Keratinocyte (primary cell): ENCODE results near the gene TRDN. TPM values are rescaled to one million over a fixed set of nuclear protein-coding genes. Genes with fewer than 3 reads are reported as not detected.

Source experiments
- DNase-seq: peaks from one replicate; pipeline ENCODE4 v3.0.0-alpha.2; 2011; ENCODE audit warnings: low read depth, missing footprints, low spot score
- FAIRE-seq: peaks from 2 replicates; lab custom pipeline; 2011; peaks lifted over from hg19 to GRCh38; lab: Jason Lieb, UNC
- H2AFZ ChIP-seq: 2 replicates; pipeline ENCODE4 v1.6.0; 2012; ENCODE audit warnings: low read length, control low read depth, inconsistent platforms; ENCODE audit not compliant: control insufficient read depth
- H3K27ac ChIP-seq: 2 replicates; pipeline ENCODE4 v1.5.1; 2011; ENCODE audit warnings: low read length; ENCODE audit not compliant: control insufficient read depth, insufficient read depth
- H3K27me3 ChIP-seq: 3 replicates; pipeline ENCODE4 v1.6.0; 2011; ENCODE audit warnings: low read length; ENCODE audit not compliant: control insufficient read depth, insufficient read depth; ENCODE audit errors: extremely low read depth
- H3K36me3 ChIP-seq, 2 experiments: 2 replicates in 1 of 2; 3 replicates in 1 of 2; pipeline ENCODE4 v1.5.1; 2011; ENCODE audit warnings: low read length in 2 of 2, mild to moderate bottlenecking in 1 of 2; ENCODE audit not compliant: control insufficient read depth in 2 of 2, insufficient read depth in 2 of 2; ENCODE audit errors: extremely low read depth in 1 of 2
- H3K4me1 ChIP-seq: 3 replicates; pipeline ENCODE4 v1.5.1; 2011; ENCODE audit warnings: low read length; ENCODE audit not compliant: control insufficient read depth, insufficient read depth; ENCODE audit errors: extremely low read depth
- H3K4me2 ChIP-seq: 3 replicates; pipeline ENCODE4 v1.6.0; 2011; ENCODE audit warnings: low read depth, low read length; ENCODE audit not compliant: control insufficient read depth, insufficient read depth; ENCODE audit errors: extremely low read depth
- H3K4me3 ChIP-seq, 3 experiments: fragments of 200-600 bp in 1 of 3; sonication (generic) in 1 of 3; 2 replicates in 2 of 3; 3 replicates in 1 of 3; pipeline ENCODE4 v1.5.1; 2011 to 2016; ENCODE audit warnings: low read length in 3 of 3, mild to moderate bottlenecking in 3 of 3, control low read depth in 2 of 3, inconsistent platforms in 1 of 3, low read depth in 1 of 3, mixed read lengths in 1 of 3, mixed run types in 1 of 3, moderate library complexity in 1 of 3; ENCODE audit not compliant: control insufficient read depth in 2 of 3, insufficient read depth in 2 of 3; ENCODE audit errors: extremely low read depth in 1 of 3
- H3K79me2 ChIP-seq: 2 replicates; pipeline ENCODE4 v1.6.0; 2012; ENCODE audit warnings: low read length; ENCODE audit not compliant: control insufficient read depth, insufficient read depth
- H3K9ac ChIP-seq: 3 replicates; pipeline ENCODE4 v1.6.0; 2011; ENCODE audit warnings: low read length; ENCODE audit not compliant: control insufficient read depth, insufficient read depth; ENCODE audit errors: extremely low read depth
- H3K9me1 ChIP-seq: 3 replicates; pipeline ENCODE4 v1.6.0; 2011; ENCODE audit warnings: low read length; ENCODE audit not compliant: control insufficient read depth, insufficient read depth; ENCODE audit errors: extremely low read depth
- H3K9me3 ChIP-seq: 2 replicates; pipeline ENCODE4 v1.5.1; 2012; ENCODE audit warnings: low read depth, low read length; ENCODE audit not compliant: control insufficient read depth
- H4K20me1 ChIP-seq: 3 replicates; pipeline ENCODE4 v1.6.0; 2011; ENCODE audit warnings: low read length; ENCODE audit not compliant: control insufficient read depth, insufficient read depth; ENCODE audit errors: extremely low read depth
- CTCF ChIP-seq, 3 experiments: IDR thresholded peaks in 1 of 3; conservative IDR thresholded peaks in 1 of 3; optimal IDR thresholded peaks in 1 of 3; 2 replicates in 2 of 3; 3 replicates in 1 of 3; pipeline versions ENCODE3 to v1.5.1; 2011; ENCODE audit warnings: low read length in 3 of 3, mild to moderate bottlenecking in 3 of 3, moderate library complexity in 2 of 3, control low read depth in 1 of 3, inconsistent platforms in 1 of 3; ENCODE audit not compliant: insufficient read depth in 2 of 3; ENCODE audit errors: extremely low read depth in 1 of 3
- EZH2 ChIP-seq: IDR thresholded peaks from one replicate; pipeline ENCODE4 v1.6.1; 2012; ENCODE audit warnings: inconsistent platforms, mild to moderate bottlenecking, low read length, moderate library complexity
- dilution Hi-C: fragments of 300-500 bp; cut with MboI; formaldehyde crosslinking; loops from one replicate; pipeline ENCODE4 v1.7.0; 2020; ENCODE audit warnings: low sequenced_read_pairs; ENCODE audit not compliant: extremely low pct_ligation_motif_present
- polyA plus RNA-seq, 5 experiments: library from polyadenylated mRNA; depleted of rRNA in 3 of 5; stranded (reverse) in 3 of 5; stranded (forward) in 1 of 5; unstranded in 1 of 5; fragments of >200 nt; gene quantifications; 1 replicate in 1 of 5; 2 replicates in 3 of 5; 3 replicates in 1 of 5; pipeline versions ENCODE4 v1.2.1 to v1.2.3, GENCODE V29; 2011 to 2012; ENCODE audit warnings: missing spikeins in 2 of 5, low read depth in 1 of 5, low replicate concordance in 1 of 5

The TRDN gene
- polyA plus RNA-seq, 1 donor (not counting 4 experiments of a cell fraction or from before 2014, with no cell fraction given) = not detected

GRCh38 chr6:123430970-123431369 is 205.8 kb downstream of the TRDN start:
- Histone ChIP-seq H3K9me1 (no peaks in the 10 kb centered on the region), H3K4me2 (no peak overlapping the region), H3K4me3 (no peak overlapping the region), H3K79me2 (no peaks in the 10 kb centered on the region), H2AFZ (no peak overlapping the region), H3K9me3 (no peaks in the 10 kb centered on the region), H4K20me1 (no peaks in the 10 kb centered on the region), H3K36me3 (no peaks in the 10 kb centered on the region), H3K9ac (no peak overlapping the region), H3K27ac (no peak overlapping the region), H3K4me1 (no peaks in the 10 kb centered on the region), H3K27me3 (no peaks in the 10 kb centered on the region)
- dilution Hi-C loops = no loop called here
- FAIRE-seq (no peak), DNase-seq (no peak)
- TF ChIP-seq EZH2 (no peak), CTCF (optimal IDR thresholded peaks at IDR 0.05 in 1 of 3, IDR thresholded peaks at IDR 0.05 in 1 of 3, conservative IDR thresholded peaks at IDR 0.05 in 1 of 3; ENCODE audit: extremely low read depth in 1 of 3, insufficient read depth in 2 of 3, low read length in 3 of 3) (no peak)

GRCh38 chr6:123427008-123427407 is 209.7 kb downstream of the TRDN start:
- no peak overlapping the region for H3K4me2 ChIP-seq

More at GRCh38 chr6:123427008-123427407, 209.7 kb downstream of the TRDN start:
- Histone ChIP-seq H3K9me3 (no peaks in the 10 kb centered on the region), H3K27ac (no peak overlapping the region), H3K4me1 (no peaks in the 10 kb centered on the region), H3K9me1 (no peaks in the 10 kb centered on the region), H2AFZ (no peak overlapping the region), H3K79me2 (no peaks in the 10 kb centered on the region), H3K36me3 (no peaks in the 10 kb centered on the region), H3K4me3 (no peak overlapping the region), H4K20me1 (no peaks in the 10 kb centered on the region), H3K9ac (no peak overlapping the region), H3K27me3 (no peaks in the 10 kb centered on the region)
- DNase-seq (no peak), FAIRE-seq (no peak)
- no peak for TF ChIP-seq CTCF (optimal IDR thresholded peaks at IDR 0.05 in 1 of 3, IDR thresholded peaks at IDR 0.05 in 1 of 3, conservative IDR thresholded peaks at IDR 0.05 in 1 of 3; ENCODE audit: extremely low read depth in 1 of 3, insufficient read depth in 2 of 3, low read length in 3 of 3)
- TF ChIP-seq EZH2 = no peak
- dilution Hi-C loops = no loop called here
